ENCODE measurements around the gene RPL22. TPM values are rescaled to one million over a fixed set of nuclear protein-coding genes. Genes with fewer than 3 reads are reported as not detected.
A peak's percentile ranks its signal among the peaks of the same experiment; 100 is the strongest.

RPL22 gene
- total and polyA plus RNA-seq, 11 donors: 63.6 to 353 (median 241) TPM

- Histone ChIP-seq H3K4me3 (peak overlapping the region in 9 of 12 donors; percentile 17 to 44 (median 36)), H3K27me3 (peaks cover 17 to 52% (median 34%) of the 10 kb centered on the region in 9 donors), H3K4me1 (peaks cover 5 to 30% (median 14%) of the 10 kb centered on the region in 12 donors), H3K36me3 (peaks cover 0 to 5% (median 0%) of the 10 kb centered on the region in 9 donors), H3K27ac (no peak overlapping the region), H3K9me3 (no peaks in the 10 kb centered on the region)
- 0 to 1% (median 1%) methylated on average over 13 to 92 of the region's 92 CpGs; no CpG with 5 or more reads in 1 of the 4 donors for WGBS, 4 donors
- ATAC-seq (no peak), DNase-seq (no peak)
- TF ChIP-seq, protein P1, sequence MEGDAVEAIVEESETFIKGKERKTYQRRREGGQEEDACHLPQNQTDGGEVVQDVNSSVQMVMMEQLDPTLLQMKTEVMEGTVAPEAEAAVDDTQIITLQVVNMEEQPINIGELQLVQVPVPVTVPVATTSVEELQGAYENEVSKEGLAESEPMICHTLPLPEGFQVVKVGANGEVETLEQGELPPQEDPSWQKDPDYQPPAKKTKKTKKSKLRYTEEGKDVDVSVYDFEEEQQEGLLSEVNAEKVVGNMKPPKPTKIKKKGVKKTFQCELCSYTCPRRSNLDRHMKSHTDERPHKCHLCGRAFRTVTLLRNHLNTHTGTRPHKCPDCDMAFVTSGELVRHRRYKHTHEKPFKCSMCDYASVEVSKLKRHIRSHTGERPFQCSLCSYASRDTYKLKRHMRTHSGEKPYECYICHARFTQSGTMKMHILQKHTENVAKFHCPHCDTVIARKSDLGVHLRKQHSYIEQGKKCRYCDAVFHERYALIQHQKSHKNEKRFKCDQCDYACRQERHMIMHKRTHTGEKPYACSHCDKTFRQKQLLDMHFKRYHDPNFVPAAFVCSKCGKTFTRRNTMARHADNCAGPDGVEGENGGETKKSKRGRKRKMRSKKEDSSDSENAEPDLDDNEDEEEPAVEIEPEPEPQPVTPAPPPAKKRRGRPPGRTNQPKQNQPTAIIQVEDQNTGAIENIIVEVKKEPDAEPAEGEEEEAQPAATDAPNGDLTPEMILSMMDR (IDR thresholded peaks at IDR 0.05): no peak
- TF ChIP-seq POLR2A (IDR thresholded peaks at IDR 0.05): no peak
- intact Hi-C loops (cut with DNase I): loop anchor here in 5 of 10 donors (5.0 to 10.0 kb wide), 5 partner anchors 122 to 142 kb away; partner anchors contain the start of gene KCNAB2 (in 1 of the 5)
These were observed 19.7 kb downstream of the RPL22 start for GRCh38 chr1:6179564-6180175.

DNA sequence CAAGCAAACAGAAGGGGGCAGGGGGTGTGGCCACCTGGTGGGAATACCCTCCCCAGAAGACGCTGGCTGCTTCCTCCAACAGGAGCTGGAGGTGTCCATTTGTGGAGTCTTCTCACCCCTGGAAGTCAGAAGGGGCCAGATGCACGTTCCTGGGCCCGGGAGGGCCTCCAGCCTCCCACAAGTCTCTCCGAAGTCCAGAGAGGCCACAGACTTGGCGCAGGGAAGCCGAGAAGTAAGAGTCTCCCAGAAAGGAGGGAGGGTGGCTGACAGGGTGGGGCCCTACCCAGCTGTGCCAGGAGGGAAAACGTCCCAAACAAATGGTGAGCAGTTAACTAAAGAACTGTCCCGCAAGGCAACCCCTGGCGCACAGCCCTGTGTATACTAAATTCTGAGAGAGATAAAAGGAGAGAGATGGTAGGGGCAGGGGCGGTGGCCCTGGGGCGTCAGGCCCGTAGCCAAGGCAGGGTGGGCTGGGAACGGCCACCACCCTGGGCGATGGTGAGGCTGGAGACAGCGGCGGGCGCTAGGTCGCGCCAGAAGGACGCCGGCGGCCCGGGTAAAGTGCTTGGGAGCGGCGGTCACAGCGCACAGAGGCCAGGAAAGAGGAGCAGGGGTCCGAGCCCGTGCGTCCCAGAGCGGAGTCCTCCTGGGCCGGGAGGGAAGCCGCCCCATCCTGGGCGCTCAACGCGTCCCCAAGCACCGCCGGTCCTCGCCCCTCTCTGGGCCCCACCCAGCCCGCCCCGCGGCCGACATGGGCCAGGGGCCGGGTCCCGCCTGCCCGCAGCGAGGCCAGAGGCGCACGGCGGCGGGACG lies 20.4 kb downstream of the RPL22 start:
- DNase-seq (no peak), ATAC-seq (peak in 2 of 4 donors; percentile 14 to 40)
- Histone ChIP-seq H3K27ac (no peak overlapping the region), H3K27me3 (peaks cover 17 to 52% (median 34%) of the 10 kb centered on the region in 9 donors), H3K9me3 (no peaks in the 10 kb centered on the region), H3K4me1 (peaks cover 5 to 30% (median 14%) of the 10 kb centered on the region in 12 donors), H3K36me3 (no peaks in the 10 kb centered on the region), H3K4me3 (peak overlapping the region in 10 of 12 donors; percentile 15 to 44 (median 34))
- intact Hi-C loops (cut with DNase I): loop anchor here in 3 of 10 donors (5.0 to 10.0 kb wide), 3 partner anchors 124 to 142 kb away; partner anchors contain the start of gene KCNAB2 (in 1 of the 3)
- 4 to 9% (median 5%) methylated on average over 26 to 51 of the region's 51 CpGs for WGBS, 4 donors
- TF ChIP-seq POLR2A (IDR thresholded peaks at IDR 0.05): no peak
- TF ChIP-seq, protein P1 (IDR thresholded peaks at IDR 0.05): no peak

DNA sequence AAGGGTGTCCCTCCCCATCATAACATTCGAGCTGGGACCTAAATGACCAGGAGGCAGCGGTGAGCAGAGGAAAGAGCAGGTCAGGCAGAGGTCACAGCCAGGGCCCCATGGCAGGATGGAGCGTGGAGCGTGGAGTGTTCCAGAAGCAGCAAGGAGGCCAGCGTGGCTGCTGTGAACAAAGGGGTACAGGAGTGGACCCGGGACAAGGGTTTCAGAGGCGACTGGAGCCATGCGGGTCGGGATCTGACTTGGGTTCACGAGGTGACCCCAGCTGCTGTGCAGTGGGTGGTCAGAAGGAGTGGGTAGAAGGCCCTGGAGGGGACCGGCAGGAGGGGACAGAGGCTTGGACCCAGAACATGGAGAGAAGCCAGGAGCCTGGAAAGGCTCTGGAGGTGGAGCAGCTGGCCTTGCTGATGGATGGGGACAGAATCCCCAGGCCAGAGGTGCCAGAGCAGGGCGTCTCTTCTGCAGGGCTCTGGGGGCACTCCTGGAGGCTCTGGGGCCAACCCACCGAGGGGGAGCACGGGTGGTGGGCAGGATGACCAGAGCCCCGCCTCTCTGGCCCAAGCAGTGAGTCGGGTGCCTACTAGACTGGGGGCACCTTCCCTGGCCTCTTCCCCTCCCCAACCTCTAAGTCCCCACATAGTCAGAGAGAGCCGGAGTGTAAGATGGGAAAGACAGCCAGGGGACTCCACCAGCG lies 21.6 kb downstream of the RPL22 start:
- Histone ChIP-seq H3K9me3 (no peaks in the 10 kb centered on the region), H3K27me3 (peaks cover 17 to 52% (median 36%) of the 10 kb centered on the region in 9 donors), H3K27ac (no peak overlapping the region), H3K36me3 (no peaks in the 10 kb centered on the region), H3K4me1 (peaks cover 5 to 30% (median 14%) of the 10 kb centered on the region in 12 donors), H3K4me3 (no peak overlapping the region)
- DNase-seq (no peak), ATAC-seq (no peak)
- 73 to 83% (median 77%) methylated on average over 14 to 18 of the region's 18 CpGs for WGBS, 4 donors
- no peak for TF ChIP-seq POLR2A (IDR thresholded peaks at IDR 0.05)
- TF ChIP-seq, protein P1 (IDR thresholded peaks at IDR 0.05): no peak
- intact Hi-C loops (cut with DNase I): loop anchor here in 3 of 10 donors (5.0 to 10.0 kb wide), 3 partner anchors 123 to 141 kb away; partner anchors contain the start of gene KCNAB2 (in 1 of the 3)

All from heart left ventricle (tissue), 16 donors.